GM19043 (cell line): ENCODE measurements around the gene ACTG1.
A peak's percentile ranks its signal among the peaks of the same experiment; 100 is the strongest.

ENCODE experiments used
- ATAC-seq: cut with Tn5 transposase; IDR thresholded peaks from one replicate; pipeline ENCODE4 v1.9.1; 2021; ENCODE audit warnings: low read depth; ENCODE audit not compliant: unreplicated experiment

Gene ACTG1

GRCh38 chr17:81499601-81499970, 13.0 kb downstream of the ACTG1 start:
- ATAC-seq, result no peak

DNA sequence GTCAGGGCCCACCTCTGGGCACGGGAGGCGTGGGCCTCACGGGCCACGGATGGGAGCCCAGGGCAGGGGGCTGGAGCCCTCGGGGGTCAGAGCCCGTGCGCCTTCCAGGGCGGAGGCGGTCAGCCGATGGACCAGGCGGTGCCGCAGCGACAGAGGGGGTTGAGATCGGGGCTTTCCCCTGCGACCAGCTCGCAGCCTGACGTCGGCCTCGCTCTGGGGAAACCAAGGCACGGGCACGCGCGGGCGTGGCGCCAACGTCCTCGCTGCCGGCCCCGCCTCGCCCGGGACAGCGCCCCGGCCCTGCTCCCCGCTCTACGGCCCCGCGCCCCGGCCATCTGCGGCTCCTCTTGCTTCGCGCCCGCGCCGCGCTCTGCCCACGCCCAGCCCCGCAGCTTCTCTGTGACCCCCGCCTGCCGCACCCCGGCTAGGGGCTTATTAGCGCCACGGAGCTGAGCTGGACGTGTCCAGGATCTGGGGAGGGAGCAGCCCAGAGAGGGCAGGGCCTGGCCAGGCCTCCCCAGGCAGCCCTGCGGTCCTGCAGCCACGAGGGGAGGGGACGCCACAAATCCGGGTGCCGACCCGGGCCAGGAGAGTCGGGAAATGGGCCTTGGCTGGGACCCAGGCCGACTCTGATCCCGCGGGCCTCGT, 13.5 kb downstream of the ACTG1 start:
- ATAC-seq, result no peak

DNA sequence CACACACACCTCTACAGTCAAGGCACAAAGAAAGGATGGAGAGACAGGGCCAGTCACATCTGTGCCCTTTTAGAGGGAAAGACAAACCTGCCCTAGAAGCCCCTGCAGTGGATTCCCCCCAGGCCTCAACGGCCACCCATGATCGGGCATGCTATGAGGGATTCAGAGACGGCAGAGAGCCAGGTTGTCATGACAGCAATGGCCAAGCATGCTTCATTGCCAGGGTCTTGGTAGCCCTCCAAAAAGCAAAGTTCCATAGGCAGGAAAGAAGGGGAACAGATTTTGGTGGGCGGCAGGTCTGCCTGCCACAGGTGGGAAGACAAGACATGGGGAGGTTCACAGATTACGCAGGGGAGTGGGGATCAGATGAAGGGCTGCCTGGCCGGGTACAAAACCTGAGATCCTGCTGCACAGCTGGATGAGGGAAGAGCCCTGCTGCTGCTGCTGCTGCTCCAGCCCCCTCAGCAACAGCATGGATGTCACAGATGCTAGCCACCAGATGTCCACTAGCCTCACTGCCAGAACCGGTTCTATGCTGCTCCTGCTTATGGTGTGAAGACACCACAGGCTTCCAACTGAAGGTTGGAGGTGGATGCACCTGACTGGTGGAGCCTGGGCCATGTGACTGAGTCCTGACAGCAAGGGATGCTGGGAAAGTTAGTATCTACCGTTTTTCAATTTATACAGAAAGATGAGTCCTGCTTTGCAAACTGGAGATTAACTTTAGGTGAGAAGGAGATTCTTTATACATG, 17.8 kb downstream of the ACTG1 start:
- no peak for ATAC-seq

GRCh38 chr17:81493198-81494038, 19.2 kb downstream of the ACTG1 start:
- ATAC-seq, result no peak

DNA sequence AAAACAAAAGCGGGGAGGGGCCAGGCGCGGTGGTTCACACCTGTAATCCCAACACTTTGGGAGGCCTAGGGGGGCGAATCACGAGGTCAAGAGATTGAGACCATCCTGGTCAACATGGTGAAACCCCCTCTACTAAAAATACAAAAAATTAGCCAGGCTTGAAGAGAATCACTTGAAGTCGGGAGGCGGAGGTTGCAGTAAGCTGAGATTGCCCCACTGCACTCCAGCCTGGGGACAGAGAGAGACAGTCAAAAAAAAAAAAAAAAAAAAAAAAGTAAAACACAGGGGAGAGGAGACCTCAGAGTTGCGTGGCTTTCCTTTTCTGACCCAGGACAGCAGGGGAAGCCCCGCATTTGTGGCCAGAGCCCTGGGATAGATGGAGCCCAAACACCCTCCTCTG, 19.9 kb downstream of the ACTG1 start:
- ATAC-seq, result no peak

DNA sequence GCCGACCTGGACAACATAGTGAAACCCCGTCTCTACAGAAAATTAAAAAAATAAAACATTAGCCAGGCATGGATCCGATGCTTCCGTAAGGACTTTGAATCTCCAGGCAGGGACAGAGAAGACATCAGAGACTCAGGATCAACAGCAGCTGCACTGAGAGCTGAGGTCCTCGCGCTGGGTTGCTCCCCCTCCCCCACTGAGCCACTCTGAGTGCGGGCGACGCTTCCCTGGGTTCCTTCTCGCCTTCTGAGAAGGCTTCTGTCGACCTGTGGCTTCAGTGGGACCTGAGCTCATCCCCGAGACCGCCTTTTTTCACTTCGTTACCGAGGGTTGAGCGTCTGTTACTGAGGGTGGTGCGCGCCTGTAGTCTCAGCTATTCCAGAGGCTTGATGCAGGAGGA, 20.4 kb downstream of the ACTG1 start:
- no peak for ATAC-seq

GRCh38 chr17:81491761-81492160, 20.8 kb downstream of the ACTG1 start:
- no peak for ATAC-seq

GRCh38 chr17:81491181-81491581, 21.4 kb downstream of the ACTG1 start:
- ATAC-seq, result no peak

DNA sequence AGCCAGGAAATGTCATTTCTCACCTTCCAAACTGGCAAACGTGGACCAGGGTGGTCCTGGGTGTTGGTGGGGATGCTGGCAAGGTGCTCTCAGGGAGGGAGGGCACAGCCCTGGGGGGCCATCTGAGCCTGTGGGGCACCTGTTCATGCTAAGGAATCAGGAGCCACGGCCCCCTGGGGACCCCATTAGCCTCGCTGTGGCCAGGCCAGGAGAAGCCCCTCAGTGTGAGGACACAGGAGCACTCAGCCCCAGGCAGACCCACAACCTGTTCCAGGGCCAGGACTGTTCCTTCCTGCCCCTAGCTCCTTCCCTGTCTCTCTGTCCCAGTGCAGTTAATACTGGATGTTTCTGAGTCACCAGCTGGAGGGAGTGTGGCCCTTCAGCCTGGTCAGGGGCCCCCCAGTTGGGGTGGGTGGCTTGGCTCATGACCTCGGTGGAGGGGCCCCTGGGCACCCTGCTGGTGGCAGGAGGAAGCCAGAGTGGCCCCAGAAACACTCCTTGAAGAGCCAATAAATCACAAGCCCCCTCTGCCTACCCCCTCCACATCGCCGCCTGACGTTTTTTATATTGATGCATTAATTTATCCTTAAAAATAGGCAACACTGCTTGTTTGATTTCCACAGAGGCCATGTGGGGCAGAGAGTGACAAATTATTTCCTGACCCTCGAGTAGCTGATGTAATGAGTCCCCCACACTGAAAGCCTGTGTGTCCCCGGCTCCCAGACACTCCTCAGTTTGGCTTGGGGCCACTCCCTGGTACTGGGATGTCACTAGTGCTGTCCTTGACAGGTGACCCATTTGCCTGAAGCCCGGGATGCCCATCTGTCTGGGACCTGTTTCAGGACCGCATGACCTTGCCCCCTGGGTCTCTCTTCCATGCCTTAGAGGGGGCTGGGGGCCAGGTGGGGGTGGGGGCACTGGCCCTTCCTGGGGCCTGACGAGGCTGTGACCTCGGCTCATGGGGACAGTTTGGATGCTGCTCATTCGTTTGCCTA, 22.3 kb downstream of the ACTG1 start:
- ATAC-seq, result no peak

DNA sequence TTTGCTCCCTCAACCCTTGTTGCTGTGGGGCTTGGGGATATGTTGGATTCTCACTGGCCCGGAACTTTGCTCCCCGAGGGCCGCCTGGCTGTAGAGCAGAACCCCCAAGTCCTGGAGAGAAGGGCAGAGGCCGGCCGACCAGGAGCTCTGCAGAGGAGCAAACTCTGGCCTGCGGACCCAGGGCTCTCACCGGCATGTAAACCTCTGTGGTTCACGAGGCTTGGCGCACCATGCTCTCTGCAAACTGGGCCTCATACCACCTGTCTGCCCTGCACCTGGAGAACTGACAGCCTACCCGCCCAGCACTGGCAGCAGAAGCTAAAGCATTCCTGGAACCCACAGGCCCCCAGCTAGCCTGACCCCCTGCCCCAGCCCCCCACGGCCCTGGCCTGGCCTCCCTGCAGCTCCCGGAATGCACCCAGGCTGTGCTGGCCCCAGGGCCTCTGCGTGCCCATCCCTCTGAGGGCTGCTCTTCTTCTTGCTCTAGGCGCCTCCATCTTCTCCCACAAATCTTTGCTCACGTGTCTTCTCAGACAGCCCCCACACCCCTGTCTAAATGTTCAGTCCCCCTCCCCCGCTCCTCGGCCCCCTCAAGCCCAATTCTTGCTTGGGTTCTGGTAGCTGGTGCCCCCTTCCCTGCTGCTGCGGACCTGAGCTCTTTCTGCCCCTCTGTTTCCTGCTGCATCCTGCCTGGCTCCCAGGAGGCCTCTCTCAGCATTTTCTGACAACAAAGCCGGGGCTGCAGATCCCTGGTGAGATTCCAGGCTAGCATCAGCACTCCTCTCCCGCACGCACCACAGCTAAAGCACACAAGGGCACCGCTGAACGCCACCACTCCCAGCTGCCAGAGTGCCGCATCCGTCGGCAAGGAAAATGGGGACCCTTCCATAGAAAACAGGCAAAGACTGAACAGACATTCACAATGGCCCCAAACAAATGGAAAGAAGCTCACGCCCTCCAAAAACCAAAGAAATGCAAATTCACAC, 23.3 kb downstream of the ACTG1 start:
- ATAC-seq, result no peak

- ATAC-seq, result no peak
Observed at GRCh38 chr17:81488276-81488860, 24.2 kb downstream of the ACTG1 start.

GRCh38 chr17:81487487-81488275, 24.9 kb downstream of the ACTG1 start:
- ATAC-seq, result no peak

DNA sequence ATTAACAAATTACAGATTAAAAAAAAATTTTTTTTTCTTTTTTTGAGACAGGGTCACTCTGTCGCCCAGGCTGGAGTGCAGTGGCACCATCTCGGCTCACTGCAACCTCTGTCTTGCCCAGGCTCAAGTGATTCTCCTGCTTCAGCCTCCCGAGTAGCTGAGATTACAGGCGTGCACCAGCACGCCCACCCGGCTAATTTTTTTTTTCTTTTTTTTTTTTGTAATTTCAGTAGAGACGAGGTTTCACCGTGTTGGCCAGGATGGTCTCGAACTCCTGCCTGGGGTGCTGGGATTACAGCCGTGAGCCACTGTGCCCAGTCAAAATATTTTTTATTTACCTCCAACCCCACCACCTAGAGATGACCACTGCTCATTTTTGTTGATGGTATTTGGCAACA, 25.5 kb downstream of the ACTG1 start:
- ATAC-seq, result no peak

- ATAC-seq, result no peak
Observed at GRCh38 chr17:81486199-81486810, 26.3 kb downstream of the ACTG1 start.

GRCh38 chr17:81484195-81484979, 28.2 kb downstream of the ACTG1 start:
- ATAC-seq, result peak; percentile 57

DNA sequence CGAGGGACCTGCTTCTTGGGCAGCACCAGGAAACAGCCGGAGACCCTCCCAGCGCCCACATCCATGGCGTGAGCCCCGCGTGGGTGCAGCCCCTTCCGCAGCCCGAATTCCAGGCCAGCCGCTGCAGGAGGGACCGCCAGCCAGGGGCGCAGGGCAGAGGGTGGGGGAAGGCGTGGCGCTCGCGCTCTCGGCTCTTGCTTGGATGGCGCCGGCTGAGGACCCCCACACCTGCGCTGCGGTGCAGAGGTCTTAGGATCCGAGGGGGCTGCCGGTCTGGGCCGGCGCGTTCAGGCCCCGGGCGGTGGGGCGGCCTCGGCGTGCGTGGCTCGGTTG, 28.8 kb downstream of the ACTG1 start:
- ATAC-seq, result no peak
